Stimulated activated CD8-positive, alpha-beta memory T cell treated with anti-CD3 and anti-CD28 coated beads, Interleukin-4, amount 100 ng/mL, for 4 hours (primary cell): ENCODE measurements around the gene LRRN4CL.

Experiments used
- DNase-seq, 2 donors: peaks; one replicate each; pipeline ENCODE4 v3.0.0-alpha.2; 2020; ENCODE audit warnings: low read depth in 2 of 2, low spot score in 1 of 2

Gene LRRN4CL

DNA sequence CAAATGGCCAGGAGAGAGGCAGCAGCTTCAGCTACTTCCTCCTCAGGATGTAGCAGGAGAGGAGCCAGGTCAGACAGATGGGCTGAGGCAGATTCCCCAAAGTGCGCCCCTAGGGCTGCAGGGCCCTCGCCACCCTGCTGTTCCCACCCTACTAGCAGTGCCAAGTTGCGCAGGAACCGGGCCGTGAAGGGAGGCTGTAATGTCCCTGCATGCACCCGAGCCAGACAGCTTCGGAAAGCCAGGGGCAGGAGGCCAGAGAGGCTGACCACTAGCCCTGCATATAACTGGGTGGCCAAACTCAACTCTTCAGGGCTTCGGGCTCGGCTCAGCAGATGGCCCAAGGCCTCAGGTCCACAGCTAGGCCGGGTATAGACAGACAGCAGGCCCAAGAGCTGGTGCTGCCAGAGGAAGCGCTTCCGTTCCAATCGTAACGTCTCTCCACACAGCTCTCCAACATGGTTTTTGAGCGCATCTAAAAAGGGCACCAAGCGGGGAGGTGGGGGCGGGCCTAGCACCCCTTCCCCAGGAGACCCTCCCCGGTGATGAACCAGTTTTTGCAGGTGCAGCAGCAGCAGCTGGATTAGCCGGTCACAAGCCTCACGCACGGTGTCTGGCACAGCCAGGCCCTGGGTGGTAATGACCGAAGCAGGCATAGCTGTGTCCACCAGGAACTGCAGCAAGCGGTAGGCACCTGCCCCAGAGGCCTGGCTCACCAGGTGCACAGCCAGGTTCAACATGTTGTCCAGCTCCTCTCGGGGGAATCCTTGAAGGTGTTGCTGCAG, 41.0 kb downstream of the LRRN4CL start:
- no peak for DNase-seq

GRCh38 chr11:62647609-62648005, 41.7 kb downstream of the LRRN4CL start:
- DNase-seq, result no peak

GRCh38 chr11:62646825-62647608, 42.3 kb downstream of the LRRN4CL start:
- DNase-seq, result no peak

GRCh38 chr11:62645946-62646824, 43.1 kb downstream of the LRRN4CL start, which contains the start of gene GANAB:
GANAB (minus strand) TSS chr11:62646613; CDS start chr11:62646599, 14 bp downstream.
- peak; percentile 98 to 99 for DNase-seq

GRCh38 chr11:62645671-62645945, 43.7 kb downstream of the LRRN4CL start:
- no peak for DNase-seq

DNA sequence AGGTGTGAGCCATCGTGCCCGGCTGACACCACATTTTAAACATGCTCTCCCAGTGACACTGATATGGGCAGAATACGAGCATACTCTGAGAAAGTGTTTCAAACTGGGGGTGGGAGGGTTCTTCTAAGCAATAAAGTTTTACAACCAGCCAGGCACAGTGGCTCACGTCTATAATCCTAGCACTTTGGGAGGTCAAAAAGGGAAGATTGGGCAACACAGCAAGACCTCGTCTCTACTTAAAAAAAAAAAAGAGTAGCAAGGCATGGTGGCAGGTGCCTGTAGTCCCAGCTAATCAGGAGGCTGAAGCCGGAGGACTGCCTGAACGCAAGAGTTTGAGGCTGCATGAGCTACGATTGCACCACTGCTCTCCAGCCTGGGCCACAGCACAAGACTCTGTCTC, 45.1 kb downstream of the LRRN4CL start:
- no peak for DNase-seq
